IPS-18c (cell line): ENCODE data around the gene FBXL16.

Experiments used
- H3K4me3 ChIP-seq: 2 replicates; pipeline ENCODE4 v1.7.0; 2013; ENCODE audit warnings: low read depth, mild to moderate bottlenecking, low read length, moderate library complexity; ENCODE audit not compliant: insufficient read depth
- H3K9me3 ChIP-seq: one replicate; pipeline ENCODE4 v1.6.1; 2013; ENCODE audit warnings: mild to moderate bottlenecking, low read length, moderate library complexity; ENCODE audit not compliant: control insufficient read depth, insufficient read depth

FBXL16 gene

DNA sequence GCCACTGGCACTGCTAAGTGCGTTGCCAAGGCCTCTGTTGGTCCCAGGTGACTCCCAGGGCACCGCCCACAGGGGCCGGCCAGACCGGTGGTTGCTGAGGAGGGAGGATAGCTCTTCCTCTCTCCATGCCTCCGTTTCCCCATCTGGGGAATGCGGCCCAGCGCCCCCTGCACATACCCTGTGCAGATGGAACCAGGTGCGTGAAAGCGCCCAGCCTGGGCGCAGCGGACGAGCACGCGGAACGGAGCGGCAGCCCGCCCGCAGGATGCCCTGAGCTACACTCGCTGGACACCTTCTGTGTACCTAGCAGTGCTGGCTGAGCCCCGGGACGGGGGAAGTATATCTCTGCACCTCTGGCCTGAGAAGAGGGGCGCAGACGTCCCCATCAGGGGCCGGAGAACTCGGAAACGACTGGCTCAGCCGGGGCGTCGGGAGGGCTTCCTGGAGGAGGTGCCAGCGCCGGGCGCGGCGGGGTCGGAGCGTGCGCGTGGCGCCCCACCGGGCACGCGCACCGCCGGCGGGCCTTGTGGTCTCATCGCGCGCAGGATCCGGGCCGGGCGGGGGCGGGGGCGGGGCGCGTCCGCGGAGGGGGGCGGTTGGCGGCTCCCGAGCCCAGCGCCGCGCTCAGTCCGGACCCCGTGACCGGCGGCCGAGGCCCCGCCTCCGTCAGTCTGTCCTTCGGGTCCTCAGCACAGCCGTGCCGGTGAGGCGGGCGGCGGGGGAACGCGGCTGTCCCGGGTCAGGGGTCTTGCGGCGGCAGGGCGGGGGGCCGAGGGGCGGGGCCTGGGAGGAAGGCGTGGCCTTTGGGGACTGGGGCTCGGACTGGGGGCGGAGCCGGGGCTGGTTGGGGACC is 21.1 kb upstream of the FBXL16 start, which contains the start of the genes CCDC78 and HAGHL:
Gene CCDC78 (minus strand): TSS at position 6 of the 853 bp plus-strand sequence. CDS start 76 bp downstream, outside the sequence.
Gene HAGHL (plus strand): TSS at position 669 of the 853 bp plus-strand sequence. CDS start 404 bp downstream, outside the sequence.
- Histone ChIP-seq H3K4me3 (peak within 1 kb of the TSS; percentile 65), H3K9me3 (peaks cover 3% of the 10 kb centered on the region)

GRCh38 chr16:726188-726437 is 20.5 kb upstream of the FBXL16 start:
- peak overlapping the region; percentile 55; the same call in 1 of the 2 replicates for H3K4me3 ChIP-seq

DNA sequence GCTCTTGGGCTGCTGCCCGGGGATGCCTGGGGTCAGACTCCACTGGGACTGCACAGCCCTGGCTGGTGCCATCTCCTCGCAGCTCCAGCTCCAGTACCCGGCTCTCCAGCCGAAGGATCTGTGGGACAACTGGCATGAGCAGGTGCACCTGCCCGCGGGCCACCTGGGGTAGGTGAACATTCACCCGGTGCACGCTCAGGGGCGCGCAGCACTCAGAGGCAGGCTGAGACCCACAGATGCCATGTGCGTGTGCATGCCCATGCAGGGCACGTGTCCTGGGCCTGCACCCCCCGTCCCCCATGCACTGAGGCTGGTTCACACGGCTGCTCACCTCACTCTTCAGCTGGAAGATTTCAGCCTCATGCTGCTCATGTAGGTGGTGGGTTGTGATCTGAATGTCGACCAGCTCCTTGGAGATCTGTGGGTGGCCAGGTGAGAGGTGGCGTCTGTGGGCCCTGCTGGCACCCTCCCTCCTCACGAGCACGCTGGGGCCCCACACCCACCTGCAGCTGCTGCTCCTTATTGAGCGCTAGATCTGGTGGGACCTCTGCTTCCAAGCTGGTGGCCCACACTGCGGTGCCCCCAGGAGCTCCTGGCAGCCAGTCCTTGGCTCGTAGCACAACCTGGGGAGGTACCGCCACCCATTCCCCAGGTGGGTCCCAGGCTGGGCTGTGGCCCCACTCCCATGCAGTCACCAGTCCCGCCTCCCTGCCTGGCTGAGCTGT is 20.0 kb upstream of the FBXL16 start:
- Histone ChIP-seq H3K4me3 (no peak overlapping the region), H3K9me3 (peaks cover 3% of the 10 kb centered on the region)

More at GRCh38 chr16:726188-726437, 20.5 kb upstream of the FBXL16 start:
- peaks cover 3% of the 10 kb centered on the region for H3K9me3 ChIP-seq

DNA sequence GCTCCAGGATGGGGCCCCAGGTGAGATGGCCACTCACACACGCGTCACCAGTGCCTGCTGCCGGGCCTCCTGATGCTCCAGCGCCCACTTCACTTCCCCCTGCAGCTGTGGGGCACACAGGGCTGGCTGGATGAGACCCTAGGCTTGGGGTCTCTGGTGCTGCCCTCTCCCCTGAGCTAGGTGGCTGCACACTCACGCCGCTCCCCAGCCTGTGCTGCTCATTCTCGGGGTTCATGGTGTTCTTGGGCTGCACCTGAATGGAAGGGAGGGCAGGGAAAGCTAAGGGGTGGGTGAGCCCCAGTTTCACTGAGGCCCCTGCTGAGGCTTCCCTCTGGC is 19.4 kb upstream of the FBXL16 start:
- Histone ChIP-seq H3K9me3 (peaks cover 3% of the 10 kb centered on the region), H3K4me3 (no peak overlapping the region)

DNA sequence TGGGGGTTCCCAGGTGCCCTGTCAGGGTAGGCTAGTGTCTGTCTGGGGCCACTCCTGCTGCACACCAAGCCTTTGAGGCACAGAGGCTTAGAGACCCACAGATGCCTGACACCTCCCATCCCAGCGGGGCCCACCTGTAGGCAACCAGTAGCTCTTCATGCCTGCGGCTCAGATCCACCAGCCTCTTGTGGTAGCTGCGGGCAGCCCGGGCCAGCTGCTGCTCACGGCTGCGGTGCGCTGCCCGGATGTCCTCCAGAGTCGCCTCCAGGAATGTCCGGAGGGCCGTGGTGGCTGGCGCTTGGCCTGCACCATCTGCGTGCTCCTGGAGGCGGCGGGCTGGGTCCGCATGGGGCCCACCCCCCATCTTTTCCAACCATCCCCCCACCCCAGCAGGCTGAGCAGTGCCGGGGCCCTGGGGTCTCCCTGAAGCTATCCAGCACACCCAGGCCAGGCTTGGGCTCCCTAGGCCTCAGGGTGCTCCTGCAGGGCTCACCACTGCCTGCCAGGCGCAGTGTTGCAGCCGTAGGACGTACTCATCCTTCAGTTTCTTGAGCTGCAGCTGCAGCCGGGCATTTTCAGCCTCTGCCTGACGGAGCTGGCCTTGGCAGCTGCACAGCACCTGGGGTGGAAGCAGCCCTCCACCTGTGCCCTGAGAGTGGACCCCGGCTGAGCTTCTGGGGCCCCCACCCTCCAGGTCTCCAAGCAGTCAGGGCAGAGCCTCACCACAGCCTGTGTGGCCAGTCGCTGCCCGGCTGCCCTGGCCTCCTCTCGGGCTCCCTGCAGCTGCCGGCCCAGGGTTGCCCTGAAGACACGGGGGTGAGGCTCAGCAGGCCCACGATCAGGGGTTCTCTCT is 18.8 kb upstream of the FBXL16 start:
- Histone ChIP-seq H3K9me3 (peaks cover 3% of the 10 kb centered on the region), H3K4me3 (no peak overlapping the region)

DNA sequence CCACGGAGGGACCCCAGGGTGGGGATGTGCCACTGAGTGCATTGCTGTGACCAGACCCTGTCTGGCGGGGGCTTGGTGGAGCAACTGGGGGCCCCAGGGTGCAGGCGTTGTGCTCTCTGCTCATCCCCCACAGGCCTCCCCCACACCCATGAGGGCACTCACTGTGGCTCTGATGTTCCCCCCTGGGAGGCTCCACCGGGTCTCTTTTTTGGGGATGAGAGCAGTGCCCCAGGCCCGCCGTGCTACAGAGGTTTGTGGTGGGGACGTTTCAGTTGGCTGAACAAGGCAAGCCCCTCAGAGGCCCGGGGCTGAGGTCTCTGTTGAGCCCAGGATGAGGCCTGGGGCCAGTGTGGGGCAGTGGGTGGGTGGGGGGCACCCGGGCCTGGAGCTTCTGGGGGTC is 18.1 kb upstream of the FBXL16 start:
- H3K9me3 ChIP-seq: peaks cover 3% of the 10 kb centered on the region
- H3K4me3 ChIP-seq: no peak overlapping the region

- Histone ChIP-seq H3K4me3 (no peak overlapping the region), H3K9me3 (peaks cover 3% of the 10 kb centered on the region)
These were observed 17.4 kb upstream of the FBXL16 start for GRCh38 chr16:722835-723633.

DNA sequence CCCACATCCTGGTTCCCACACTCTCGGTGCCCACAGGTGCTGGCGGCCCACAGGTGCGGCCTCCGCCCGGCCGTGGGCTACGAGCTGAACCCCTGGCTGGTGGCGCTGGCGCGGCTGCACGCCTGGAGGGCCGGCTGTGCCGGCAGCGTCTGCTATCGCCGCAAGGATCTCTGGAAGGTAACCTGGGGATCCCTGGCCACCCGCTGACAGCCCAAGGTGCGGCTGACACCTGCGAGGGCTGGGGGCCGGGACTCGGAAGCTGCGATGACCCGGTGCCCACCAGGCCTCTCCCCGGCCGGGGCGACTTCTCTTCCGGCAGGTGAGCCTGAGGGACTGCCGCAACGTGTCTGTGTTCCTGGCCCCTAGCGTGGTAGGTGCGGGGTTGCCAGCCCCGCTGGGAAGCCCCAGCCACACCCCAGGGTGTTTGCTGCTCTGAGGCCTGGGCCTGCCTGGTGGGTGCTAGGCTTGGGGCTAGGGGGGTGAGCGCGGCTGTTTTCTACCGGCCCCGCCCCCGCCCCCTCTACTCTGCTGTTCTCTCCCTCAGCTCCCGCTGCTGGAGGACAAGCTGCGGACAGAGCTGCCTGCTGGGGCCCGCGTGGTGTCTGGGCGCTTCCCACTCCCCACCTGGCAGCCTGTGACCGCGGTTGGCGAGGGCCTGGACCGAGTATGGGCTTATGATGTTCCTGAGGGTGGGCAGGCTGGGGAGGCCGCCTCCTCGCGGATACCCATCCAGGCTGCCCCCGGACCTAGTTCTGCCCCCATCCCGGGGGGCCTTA is 16.4 kb upstream of the FBXL16 start:
- Histone ChIP-seq H3K9me3 (peaks cover 3% of the 10 kb centered on the region), H3K4me3 (peak overlapping the region; percentile 84; the same call in 1 of the 2 replicates)

- Histone ChIP-seq H3K4me3 (peak within 1 kb of the TSS; percentile 84), H3K9me3 (peaks cover 3% of the 10 kb centered on the region)
These were observed 15.6 kb upstream of the FBXL16 start, which contains the start of gene ANTKMT for GRCh38 chr16:720990-721764. TSS of gene ANTKMT (plus strand) at chr16:721146. CDS start at chr16:721275, 129 bp downstream.

DNA sequence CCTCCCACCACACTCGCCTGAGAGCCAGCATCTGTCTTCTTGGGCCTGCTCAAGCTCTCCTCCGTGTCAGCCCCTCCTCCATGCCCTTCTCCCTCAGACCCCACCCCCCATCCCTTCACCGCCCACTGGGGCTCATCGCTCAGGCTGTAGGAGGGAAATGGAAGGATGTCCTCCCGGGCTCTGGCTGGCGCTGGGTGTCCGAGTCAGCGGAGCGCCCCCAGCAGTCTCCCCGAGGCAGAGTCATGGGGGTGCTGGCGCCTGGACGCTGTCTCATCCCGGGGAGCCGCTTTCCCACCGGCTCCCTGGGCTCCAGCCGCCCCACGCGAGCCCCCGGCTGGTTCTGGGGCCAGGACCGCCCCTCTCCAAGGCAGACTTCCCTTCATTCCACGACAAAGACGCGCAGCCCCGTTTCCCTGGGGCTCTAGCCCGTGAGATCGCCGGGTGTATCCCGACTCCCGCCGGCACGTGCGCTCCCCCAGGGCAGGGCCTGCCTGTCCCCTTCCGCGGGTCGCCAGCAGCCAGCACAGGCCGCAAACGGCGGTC is 14.9 kb upstream of the FBXL16 start:
- peak overlapping the region; percentile 84 for H3K4me3 ChIP-seq
- peaks cover 3% of the 10 kb centered on the region for H3K9me3 ChIP-seq

- Histone ChIP-seq H3K9me3 (no peaks in the 10 kb centered on the region), H3K4me3 (peak overlapping the region; percentile 84; the same call in 1 of the 2 replicates)
These were observed 14.3 kb upstream of the FBXL16 start for GRCh38 chr16:719815-720446.

DNA sequence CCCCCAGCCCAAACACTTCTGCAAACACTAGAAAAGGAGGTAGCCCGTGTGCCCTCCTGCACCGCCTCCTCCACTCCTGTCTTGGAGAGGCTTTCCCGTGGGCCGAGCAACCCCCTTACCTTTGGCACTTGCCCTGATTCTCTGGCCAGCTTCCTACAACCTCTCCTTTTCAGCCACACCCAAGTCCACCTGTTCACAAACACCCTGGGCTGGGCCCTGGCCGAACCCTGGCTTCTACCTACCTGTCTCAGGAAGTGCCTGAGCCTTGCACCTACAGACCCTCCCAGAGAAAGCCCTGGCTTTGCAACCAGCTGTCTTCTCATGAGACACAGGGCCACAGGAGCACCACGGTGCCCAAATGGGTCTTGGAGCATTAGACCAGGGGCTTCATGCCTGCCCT is 13.3 kb upstream of the FBXL16 start:
- Histone ChIP-seq H3K4me3 (no peak overlapping the region; the same call in 1 of the 2 replicates), H3K9me3 (no peaks in the 10 kb centered on the region)

- Histone ChIP-seq H3K9me3 (no peaks in the 10 kb centered on the region), H3K4me3 (no peak overlapping the region)
These were observed 12.8 kb upstream of the FBXL16 start for GRCh38 chr16:718389-718788.

DNA sequence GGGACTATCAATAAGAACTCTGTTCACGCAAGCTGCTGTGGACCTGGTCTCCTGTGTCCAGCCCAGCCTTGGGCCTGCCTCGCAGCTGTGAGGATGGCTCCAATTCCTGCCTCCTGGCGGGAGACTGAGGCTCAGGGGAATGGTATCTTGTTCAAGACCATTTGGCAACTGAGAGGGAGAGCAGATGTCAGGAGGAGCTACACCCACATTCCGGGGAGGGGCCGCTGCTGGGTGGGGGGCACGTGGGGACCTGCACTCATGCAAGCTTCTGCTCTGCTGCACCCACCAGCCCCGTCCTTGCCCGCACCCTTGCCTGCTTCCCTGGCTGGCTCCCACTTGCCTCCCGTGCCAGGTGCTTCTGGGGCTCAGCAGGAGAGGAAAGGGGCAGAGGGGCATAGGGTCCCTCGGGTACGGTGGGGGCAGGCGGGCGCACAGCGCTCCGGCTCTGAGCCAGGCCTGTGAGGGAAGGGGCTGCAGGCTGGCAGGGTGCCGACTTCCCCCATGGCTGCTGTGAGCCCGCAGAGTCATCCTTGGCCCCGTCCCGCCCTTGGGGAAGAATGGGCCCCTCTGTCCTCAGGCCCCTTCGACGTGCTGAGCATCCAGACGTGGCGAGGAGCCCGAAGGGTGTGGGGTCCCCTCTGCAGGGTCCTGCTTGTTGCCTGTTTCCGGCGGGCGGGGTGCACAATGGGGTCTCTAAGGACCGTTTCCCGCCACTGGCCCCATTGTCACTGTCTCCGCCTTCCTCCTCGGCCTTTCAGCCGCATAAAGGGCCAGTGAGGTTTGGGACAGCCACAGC is 12.0 kb upstream of the FBXL16 start:
- H3K9me3 ChIP-seq: no peaks in the 10 kb centered on the region
- no peak overlapping the region for H3K4me3 ChIP-seq
